ENCODE data around the gene ITCH. TPM values are rescaled to one million over a fixed set of nuclear protein-coding genes. Genes with fewer than 3 reads are reported as not detected.

The ITCH gene
- total RNA-seq, 3 donors from 2014 or later = 56.6 to 72.3 (median 60.6) TPM

DNA sequence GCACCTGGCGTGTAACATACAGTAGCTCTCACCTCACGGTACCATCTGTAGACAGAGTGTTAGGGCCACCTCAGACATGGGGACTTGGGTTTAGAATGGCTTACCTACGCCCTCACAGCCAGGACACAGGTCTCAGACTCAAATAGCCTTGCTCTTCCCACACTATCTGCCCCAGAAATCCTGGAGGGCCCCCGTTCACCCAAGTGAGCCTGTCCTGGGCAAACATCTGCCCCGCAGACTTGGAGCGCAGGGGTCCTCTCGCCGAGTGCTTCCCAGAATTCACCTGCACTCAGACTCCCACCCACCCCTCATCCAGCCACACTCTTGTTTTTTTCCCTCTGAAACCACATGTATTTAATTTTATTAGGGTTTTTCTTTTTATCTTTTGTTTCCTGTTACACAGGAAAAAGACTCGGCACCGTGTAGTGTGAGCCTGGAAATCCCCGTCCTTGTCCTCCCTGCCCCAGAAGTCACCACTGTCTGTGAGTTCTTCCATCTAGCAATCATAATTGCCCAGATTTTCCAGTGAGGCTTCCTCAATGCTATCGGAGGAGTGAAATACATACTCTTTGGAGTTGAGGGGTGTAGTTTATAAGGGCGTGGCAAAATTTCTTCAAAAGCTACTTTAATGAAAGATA, 178.3 kb downstream of the ITCH start:
- no peaks in the 10 kb centered on the region for H3K9me3 ChIP-seq
- no peak for DNase-seq (ENCODE audit: low spot score in 2 of 2)
- H3K4me3 ChIP-seq = no peak overlapping the region
- no peak overlapping the region for H3K27ac ChIP-seq
- intact Hi-C loops (cut with DNase I; ENCODE audit: low total_unique reads) = no loop called here
- H3K4me1 ChIP-seq = no peaks in the 10 kb centered on the region
- H3K36me3 ChIP-seq = peaks cover 11% of the 10 kb centered on the region
- H3K27me3 ChIP-seq = no peaks in the 10 kb centered on the region
- no peak for TF ChIP-seq POLR2A (IDR thresholded peaks at IDR 0.05)
- no peak for TF ChIP-seq POLR2AphosphoS5 (IDR thresholded peaks at IDR 0.05)
- TF ChIP-seq, protein P1, sequence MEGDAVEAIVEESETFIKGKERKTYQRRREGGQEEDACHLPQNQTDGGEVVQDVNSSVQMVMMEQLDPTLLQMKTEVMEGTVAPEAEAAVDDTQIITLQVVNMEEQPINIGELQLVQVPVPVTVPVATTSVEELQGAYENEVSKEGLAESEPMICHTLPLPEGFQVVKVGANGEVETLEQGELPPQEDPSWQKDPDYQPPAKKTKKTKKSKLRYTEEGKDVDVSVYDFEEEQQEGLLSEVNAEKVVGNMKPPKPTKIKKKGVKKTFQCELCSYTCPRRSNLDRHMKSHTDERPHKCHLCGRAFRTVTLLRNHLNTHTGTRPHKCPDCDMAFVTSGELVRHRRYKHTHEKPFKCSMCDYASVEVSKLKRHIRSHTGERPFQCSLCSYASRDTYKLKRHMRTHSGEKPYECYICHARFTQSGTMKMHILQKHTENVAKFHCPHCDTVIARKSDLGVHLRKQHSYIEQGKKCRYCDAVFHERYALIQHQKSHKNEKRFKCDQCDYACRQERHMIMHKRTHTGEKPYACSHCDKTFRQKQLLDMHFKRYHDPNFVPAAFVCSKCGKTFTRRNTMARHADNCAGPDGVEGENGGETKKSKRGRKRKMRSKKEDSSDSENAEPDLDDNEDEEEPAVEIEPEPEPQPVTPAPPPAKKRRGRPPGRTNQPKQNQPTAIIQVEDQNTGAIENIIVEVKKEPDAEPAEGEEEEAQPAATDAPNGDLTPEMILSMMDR (IDR thresholded peaks at IDR 0.05) = no peak

DNA sequence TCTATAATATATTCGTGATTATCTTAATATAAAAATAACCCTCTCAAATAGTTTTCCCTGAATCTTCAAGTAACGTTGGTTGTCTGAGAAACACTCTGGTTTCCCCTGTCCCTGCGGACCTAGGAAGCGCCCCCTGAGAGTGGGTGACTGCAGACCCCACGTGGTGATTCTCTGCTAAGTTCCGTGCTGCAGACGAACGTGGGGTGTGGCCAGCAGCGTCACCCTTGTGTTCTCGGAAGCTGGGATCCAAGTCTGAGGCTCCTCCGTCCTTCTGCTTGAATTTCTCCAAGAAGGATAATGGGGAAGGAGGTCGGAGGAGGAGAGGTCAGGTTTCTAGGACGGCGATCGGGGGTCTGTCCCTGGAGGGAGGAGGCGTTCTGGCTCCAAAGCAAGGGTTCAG, 178.8 kb downstream of the ITCH start:
- no peak overlapping the region for H3K4me3 ChIP-seq
- intact Hi-C loops (cut with DNase I; ENCODE audit: low total_unique reads) = no loop called here
- no peak overlapping the region for H3K27ac ChIP-seq
- no peaks in the 10 kb centered on the region for H3K9me3 ChIP-seq
- DNase-seq (ENCODE audit: low spot score in 2 of 2) = no peak
- peaks cover 11% of the 10 kb centered on the region for H3K36me3 ChIP-seq
- no peaks in the 10 kb centered on the region for H3K4me1 ChIP-seq
- no peaks in the 10 kb centered on the region for H3K27me3 ChIP-seq
- TF ChIP-seq POLR2A (IDR thresholded peaks at IDR 0.05) (no peak), POLR2AphosphoS5 (IDR thresholded peaks at IDR 0.05) (no peak)
- TF ChIP-seq, protein P1 (IDR thresholded peaks at IDR 0.05) = no peak

DNA sequence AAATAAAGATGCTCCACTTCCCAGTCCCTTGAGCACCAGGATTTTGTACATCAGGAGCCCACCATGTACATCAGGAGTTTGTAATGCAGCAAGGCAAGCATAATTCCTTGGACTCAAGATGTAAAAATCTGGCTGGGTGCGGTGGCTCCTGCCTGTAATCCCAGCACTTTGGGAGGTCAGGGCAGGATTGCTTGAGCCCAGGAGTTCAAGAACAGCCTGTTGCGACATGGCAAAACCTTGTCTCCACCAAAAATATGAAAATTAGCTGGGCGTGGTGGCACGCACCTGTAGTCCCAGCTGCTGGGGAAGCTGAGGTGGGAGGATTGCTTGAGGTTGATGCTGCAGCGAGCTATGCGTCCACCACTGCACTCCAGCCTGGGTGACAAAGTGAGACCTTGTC, 179.4 kb downstream of the ITCH start:
- no peak overlapping the region for H3K4me3 ChIP-seq
- DNase-seq (ENCODE audit: low spot score in 2 of 2) = no peak
- H3K27me3 ChIP-seq = no peaks in the 10 kb centered on the region
- H3K36me3 ChIP-seq = peaks cover 11% of the 10 kb centered on the region
- H3K4me1 ChIP-seq = no peaks in the 10 kb centered on the region
- TF ChIP-seq, protein P1 (IDR thresholded peaks at IDR 0.05) = no peak
- TF ChIP-seq POLR2AphosphoS5 (IDR thresholded peaks at IDR 0.05) = no peak
- no peak for TF ChIP-seq POLR2A (IDR thresholded peaks at IDR 0.05)
- no peaks in the 10 kb centered on the region for H3K9me3 ChIP-seq
- no peak overlapping the region for H3K27ac ChIP-seq
- intact Hi-C loops (cut with DNase I; ENCODE audit: low total_unique reads) = no loop called here

DNA sequence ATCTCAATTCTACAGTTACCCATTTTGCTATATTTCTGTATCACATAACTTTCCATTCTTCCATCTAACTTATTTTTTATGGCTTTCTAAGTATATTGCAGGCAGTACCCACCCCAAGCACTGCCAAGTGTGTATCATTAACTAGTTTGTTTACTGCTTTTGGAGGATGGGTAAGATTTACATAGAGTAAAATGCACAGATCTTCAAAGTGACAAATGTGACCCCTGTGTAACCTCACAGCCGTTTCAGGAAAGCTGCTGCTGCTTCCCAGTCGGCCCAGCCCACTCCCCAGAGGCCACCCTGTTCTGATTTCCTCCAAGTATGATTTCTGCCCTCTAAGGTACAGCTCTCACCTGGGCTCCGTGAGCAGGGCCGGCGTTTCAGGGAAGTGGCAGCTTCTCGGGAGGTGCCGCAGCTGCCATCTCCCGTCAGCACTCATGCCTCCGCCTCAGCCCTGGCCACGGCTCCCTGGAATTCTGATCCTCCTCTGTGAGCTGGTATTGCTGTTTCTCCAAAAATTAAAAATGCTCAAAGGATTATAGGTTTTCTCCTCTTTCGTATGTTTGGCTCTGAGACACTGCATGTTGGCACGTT, 180.5 kb downstream of the ITCH start:
- Histone ChIP-seq H3K27me3 (no peaks in the 10 kb centered on the region), H3K9me3 (no peaks in the 10 kb centered on the region), H3K4me1 (no peaks in the 10 kb centered on the region), H3K36me3 (peaks cover 11% of the 10 kb centered on the region), H3K4me3 (no peak overlapping the region), H3K27ac (no peak overlapping the region)
- DNase-seq (ENCODE audit: low spot score in 2 of 2) = no peak
- TF ChIP-seq, protein P1 (IDR thresholded peaks at IDR 0.05) = no peak
- TF ChIP-seq POLR2AphosphoS5 (IDR thresholded peaks at IDR 0.05) = no peak
- no peak for TF ChIP-seq POLR2A (IDR thresholded peaks at IDR 0.05)
- intact Hi-C loops (cut with DNase I; ENCODE audit: low total_unique reads) = no loop called here

DNA sequence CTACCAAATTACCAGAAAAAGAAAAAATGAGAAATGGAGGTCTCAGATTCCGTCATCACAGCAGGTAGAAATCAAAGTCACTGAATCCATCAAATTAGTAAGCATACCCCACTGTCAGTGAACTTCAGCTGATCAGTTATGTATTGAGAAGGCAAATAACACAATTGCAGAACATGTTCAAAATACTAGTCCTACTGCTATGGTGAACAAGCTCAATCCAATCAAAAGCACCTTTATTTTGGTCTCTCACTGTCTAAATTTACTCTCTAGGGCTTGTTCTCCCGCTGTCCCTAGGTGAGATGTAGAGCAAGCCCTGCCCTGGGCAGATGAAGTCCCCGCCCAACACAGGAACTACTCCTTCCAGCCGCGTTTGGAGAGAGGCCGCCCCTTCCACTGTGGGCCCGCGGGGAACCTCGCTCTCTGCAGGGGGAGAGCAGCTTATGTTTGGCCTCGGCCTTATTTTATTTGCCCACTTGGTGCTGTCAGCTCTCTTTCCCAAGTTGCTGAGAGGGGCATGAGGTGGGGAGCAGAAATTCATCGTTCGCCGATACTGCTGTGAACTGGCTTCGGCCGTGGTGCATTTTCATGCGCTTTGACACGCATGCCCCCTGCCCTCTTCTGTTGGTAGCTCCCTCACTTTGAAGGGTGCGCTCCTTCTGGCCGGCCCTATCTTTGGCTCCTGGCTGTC, 181.2 kb downstream of the ITCH start:
- Histone ChIP-seq H3K4me3 (no peak overlapping the region), H3K4me1 (no peaks in the 10 kb centered on the region), H3K27ac (no peak overlapping the region), H3K36me3 (peaks cover 11% of the 10 kb centered on the region), H3K9me3 (no peaks in the 10 kb centered on the region), H3K27me3 (no peaks in the 10 kb centered on the region)
- no peak for TF ChIP-seq POLR2AphosphoS5 (IDR thresholded peaks at IDR 0.05)
- DNase-seq (ENCODE audit: low spot score in 2 of 2) = no peak
- intact Hi-C loops (cut with DNase I; ENCODE audit: low total_unique reads) = no loop called here
